BJ (cell line): Measurements from ENCODE around the gene RAB3B. TPM values are rescaled to one million over a fixed set of nuclear protein-coding genes. Genes with fewer than 3 reads are reported as not detected.

Source experiments
- CTCF ChIA-PET: fragments of 350-600 bp; formaldehyde crosslinking; extraction: SDS; loops from one replicate; lab custom pipeline; 2021; ENCODE audit warnings: antibody characterized with exemption, inconsistent platforms; lab: Yijun Ruan, JAX
- POLR2A ChIA-PET: fragments of 300-600 bp; sonication (Branson Sonifier 250); formaldehyde crosslinking; extraction: SDS; loops from one replicate; lab custom pipeline; 2021; ENCODE audit warnings: antibody characterized with exemption; lab: Charles Lee
- DNase-seq: peaks from one replicate; pipeline ENCODE4 v3.0.0-alpha.2; 2011; ENCODE audit warnings: low read depth
- H3K27me3 ChIP-seq: 2 replicates; pipeline ENCODE4 v1.6.0; 2011; ENCODE audit warnings: low read length; ENCODE audit not compliant: control insufficient read depth, insufficient read depth
- H3K36me3 ChIP-seq: 2 replicates; pipeline ENCODE4 v1.5.1; 2011; ENCODE audit warnings: low read length; ENCODE audit not compliant: control insufficient read depth, insufficient read depth
- H3K4me3 ChIP-seq: 2 replicates; pipeline ENCODE4 v1.5.1; 2011; ENCODE audit warnings: low read depth, mild to moderate bottlenecking, control low read depth, low read length
- CTCF ChIP-seq: IDR thresholded peaks from 2 replicates; pipeline ENCODE4 v1.5.1; 2011; ENCODE audit warnings: low read depth, mild to moderate bottlenecking, control low read depth, inconsistent platforms, low read length, moderate library complexity; ENCODE audit not compliant: insufficient read depth
- polyA plus RNA-seq: library from polyadenylated mRNA; depleted of rRNA; stranded (reverse); fragments of >200 nt; gene quantifications from 2 replicates; pipeline ENCODE4 v1.2.3, GENCODE V29; 2011

Gene RAB3B
- polyA plus RNA-seq, 1 experiment, result 27.4 TPM

GRCh38 chr1:51916587-51917405 is 73.7 kb downstream of the RAB3B start:
- Histone ChIP-seq H3K4me3 (no peak overlapping the region), H3K27me3 (no peaks in the 10 kb centered on the region), H3K36me3 (no peaks in the 10 kb centered on the region)
- ChIA-PET POLR2A (interaction anchor here (0.6 kb wide), 1 partner anchor 19 kb away, joined by 4 read pairs; no protein-coding TSS in a partner anchor), CTCF (interaction anchor here (0.9 kb wide), 1 partner anchor 19 kb away, joined by 3 read pairs; no protein-coding TSS in a partner anchor)
- TF ChIP-seq CTCF, result no peak
- DNase-seq, result no peak

- DNase-seq, result no peak
- TF ChIP-seq CTCF, result no peak
- Histone ChIP-seq H3K27me3 (no peaks in the 10 kb centered on the region), H3K36me3 (no peaks in the 10 kb centered on the region), H3K4me3 (no peak overlapping the region)
- ChIA-PET POLR2A (no interaction called here), CTCF (interaction anchor here (3.3 kb wide), 1 partner anchor 10 kb away, joined by 10 read pairs; no protein-coding TSS in a partner anchor)
Observed at GRCh38 chr1:51915951-51916350, 74.5 kb downstream of the RAB3B start.

GRCh38 chr1:51912881-51913280 is 77.6 kb downstream of the RAB3B start:
- no peaks in the 10 kb centered on the region for H3K36me3 ChIP-seq
- TF ChIP-seq CTCF, result no peak
- H3K27me3 ChIP-seq, result no peaks in the 10 kb centered on the region
- no peak for DNase-seq
- POLR2A ChIA-PET, result no interaction called here
- no peak overlapping the region for H3K4me3 ChIP-seq
- CTCF ChIA-PET, result interaction anchor here (3.3 kb wide), 1 partner anchor 13 kb away, joined by 10 read pairs; no protein-coding TSS in a partner anchor

GRCh38 chr1:51910221-51911000 is 80.1 kb downstream of the RAB3B start:
- no peaks in the 10 kb centered on the region for H3K27me3 ChIP-seq
- no peaks in the 10 kb centered on the region for H3K36me3 ChIP-seq
- CTCF ChIA-PET, result no interaction called here
- no peak for TF ChIP-seq CTCF
- POLR2A ChIA-PET, result no interaction called here
- DNase-seq, result no peak
- no peak overlapping the region for H3K4me3 ChIP-seq

- no peak for DNase-seq
- no peak for TF ChIP-seq CTCF
- POLR2A ChIA-PET, result no interaction called here
- H3K36me3 ChIP-seq, result no peaks in the 10 kb centered on the region
- CTCF ChIA-PET, result interaction anchor here (2.8 kb wide), 1 partner anchor 11 kb away, joined by 14 read pairs; no protein-coding TSS in a partner anchor
- no peak overlapping the region for H3K4me3 ChIP-seq
- H3K27me3 ChIP-seq, result no peaks in the 10 kb centered on the region
Observed at GRCh38 chr1:51908499-51908898, 82.0 kb downstream of the RAB3B start.
